Transverse colon (tissue), 4 donors: ENCODE results near the gene ELOB. TPM values are rescaled to one million over a fixed set of nuclear protein-coding genes. Genes with fewer than 3 reads are reported as not detected.
A peak's percentile ranks its signal among the peaks of the same experiment; 100 is the strongest.

Experiments
- DNase-seq: peaks from one replicate; pipeline ENCODE4 v3.0.0-alpha.2; 2019
- H3K27ac ChIP-seq, 4 donors: fragments of 200-600 bp; sonication (generic); 2 replicates each; pipeline ENCODE4 v1.5.1; 2016 to 2018; ENCODE audit warnings: inconsistent platforms in 4 of 4
- H3K27me3 ChIP-seq: fragments of 200-600 bp; sonication (generic); 2 replicates; pipeline ENCODE4 v1.5.1; 2017; ENCODE audit warnings: inconsistent platforms
- H3K36me3 ChIP-seq, 4 donors: fragments of 200-600 bp; sonication (generic); 2 replicates each; pipeline ENCODE4 v1.5.1; 2017 to 2019; ENCODE audit warnings: inconsistent platforms in 4 of 4
- H3K4me1 ChIP-seq, 4 donors: fragments of 200-600 bp; sonication (generic); 2 replicates each; pipeline ENCODE4 v1.5.1; 2017 to 2020; ENCODE audit warnings: inconsistent platforms in 4 of 4
- H3K4me3 ChIP-seq, 4 donors: fragments of 200-600 bp; sonication (generic); 1 replicate in 1 of 4; 2 replicates in 3 of 4; pipeline versions ENCODE4 v1.5.1 to v1.6.1; 2017 to 2019; ENCODE audit warnings: inconsistent platforms in 4 of 4
- H3K9me3 ChIP-seq, 2 donors: fragments of 200-600 bp; sonication (generic); 2 replicates each; pipeline ENCODE4 v1.5.1; 2017 to 2019; ENCODE audit warnings: inconsistent platforms in 2 of 2
- CTCF ChIP-seq, 5 experiments: fragments of 200-600 bp in 3 of 5; fragments of 450-650 bp in 2 of 5; sonication (generic) in 3 of 5; IDR thresholded peaks; 1 replicate in 2 of 5; 2 replicates in 3 of 5; pipeline ENCODE4 v1.5.1; 2016 to 2017; ENCODE audit warnings: antibody characterized with exemption in 5 of 5, inconsistent platforms in 3 of 5, mild to moderate bottlenecking in 2 of 5, moderate library complexity in 1 of 5
- EP300 ChIP-seq: sonication (generic); formaldehyde crosslinking; IDR thresholded peaks from one replicate; pipeline ENCODE4 v1.6.1; 2017; ENCODE audit warnings: antibody characterized with exemption, low read depth
- POLR2A ChIP-seq: fragments of 450-650 bp; IDR thresholded peaks from one replicate; pipeline ENCODE4 v1.6.1; 2016; ENCODE audit warnings: antibody characterized with exemption, mild to moderate bottlenecking, moderate library complexity
- POLR2AphosphoS5 ChIP-seq, 3 donors: sonication (generic); formaldehyde crosslinking; IDR thresholded peaks; one replicate each; pipeline ENCODE4 v1.6.1; 2016; ENCODE audit warnings: antibody characterized with exemption in 3 of 3
- WGBS, 2 donors: methylation state at CpG; one replicate each; pipeline ENCODE4 v1.1.5; 2018; ENCODE audit warnings: low coverage in 1 of 2; 5-methylcytosine and 5-hydroxymethylcytosine counted together
- in situ Hi-C, 4 donors: fragments of 200-750 bp; cut with MboI; loops; one replicate each; pipeline versions ENCODE4 v1.15.0 to v1.15.1; 2017; ENCODE audit warnings: low sequenced_read_pairs in 3 of 4, low pct_ligation_motif_present in 1 of 4, low pct_unique_long_range_greater_than_20kb in 1 of 4
- intact Hi-C: fragments of 100-400 bp; cut with DNase I; formaldehyde crosslinking; loops from one replicate; pipeline ENCODE4 v1.15.1; 2023; ENCODE audit warnings: low total_unique reads
- total RNA-seq, 4 donors: library from RNA; depleted of rRNA; stranded (reverse); fragments of >200 nt; gene quantifications; one replicate each; pipeline ENCODE4 v1.1.0, GENCODE V29; 2016

ELOB gene
- total RNA-seq, 4 donors from 2014 or later: 133 to 433 (median 288) TPM

GRCh38 chr16:2764718-2765117 lies 12.4 kb downstream of the ELOB start:
- Histone ChIP-seq H3K4me3 (no peak overlapping the region), H3K27me3 (no peaks in the 10 kb centered on the region), H3K36me3 (peaks cover 0 to 96% (median 41%) of the 10 kb centered on the region in 4 donors), H3K4me1 (peaks cover 0 to 31% (median 10%) of the 10 kb centered on the region in 4 donors), H3K9me3 (no peaks in the 10 kb centered on the region), H3K27ac (no peak overlapping the region)
- no peak for TF ChIP-seq POLR2A
- TF ChIP-seq POLR2AphosphoS5 (IDR thresholded peaks at IDR 0.05): no peak
- TF ChIP-seq CTCF (IDR thresholded peaks at IDR 0.05): no peak
- TF ChIP-seq EP300: no peak
- in situ Hi-C loops (no loop called here), intact Hi-C loops (no loop called here)
- 92 to 100% methylated on average over 1 to 9 of the region's 9 CpGs for WGBS, 2 donors
- no peak for DNase-seq

DNA sequence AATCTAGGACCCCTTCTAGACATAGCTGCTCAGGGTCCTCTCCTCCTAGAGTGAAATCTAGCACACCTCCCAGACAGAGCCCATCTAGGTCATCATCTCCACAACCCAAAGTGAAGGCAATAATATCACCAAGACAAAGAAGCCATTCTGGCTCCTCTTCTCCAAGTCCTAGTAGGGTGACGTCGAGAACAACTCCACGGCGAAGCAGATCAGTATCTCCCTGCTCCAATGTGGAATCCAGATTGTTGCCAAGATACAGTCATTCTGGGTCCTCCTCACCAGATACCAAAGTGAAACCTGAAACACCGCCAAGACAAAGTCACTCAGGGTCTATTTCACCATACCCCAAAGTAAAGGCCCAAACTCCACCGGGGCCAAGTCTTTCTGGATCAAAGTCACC lies 13.9 kb downstream of the ELOB start:
- WGBS, 2 donors: 97% methylated on average over 6 of the region's 6 CpGs; no CpG with 5 or more reads in 1 of the 2 donors
- no peak for DNase-seq
- intact Hi-C loops: no loop called here

DNA sequence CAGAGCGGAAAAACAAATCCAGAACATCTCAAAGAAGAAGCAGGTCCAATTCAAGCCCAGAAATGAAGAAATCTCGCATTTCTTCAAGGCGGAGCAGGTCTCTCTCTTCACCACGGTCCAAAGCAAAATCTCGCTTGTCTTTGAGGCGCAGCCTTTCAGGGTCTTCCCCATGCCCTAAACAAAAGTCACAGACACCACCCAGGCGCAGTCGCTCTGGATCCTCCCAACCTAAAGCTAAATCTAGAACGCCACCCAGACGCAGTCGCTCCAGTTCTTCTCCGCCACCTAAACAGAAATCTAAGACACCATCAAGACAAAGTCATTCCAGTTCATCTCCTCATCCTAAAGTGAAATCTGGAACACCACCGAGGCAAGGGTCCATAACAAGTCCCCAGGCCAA lies 14.4 kb downstream of the ELOB start:
- no peak for DNase-seq
- Histone ChIP-seq H3K27me3 (no peaks in the 10 kb centered on the region), H3K4me1 (peaks cover 0 to 25% (median 0%) of the 10 kb centered on the region in 4 donors), H3K36me3 (peaks cover 2 to 98% (median 46%) of the 10 kb centered on the region in 4 donors), H3K9me3 (no peaks in the 10 kb centered on the region), H3K4me3 (no peak overlapping the region), H3K27ac (no peak overlapping the region)
- 96 to 97% methylated on average over 12 to 13 of the region's 13 CpGs for WGBS, 2 donors
- TF ChIP-seq CTCF (IDR thresholded peaks at IDR 0.05): no peak
- TF ChIP-seq POLR2A: no peak
- no peak for TF ChIP-seq EP300
- no peak for TF ChIP-seq POLR2AphosphoS5 (IDR thresholded peaks at IDR 0.05)
- intact Hi-C loops: no loop called here
- in situ Hi-C loops: no loop called here

More for the DNA sequence above, 13.9 kb downstream of the ELOB start:
- Histone ChIP-seq H3K4me3 (no peak overlapping the region), H3K27me3 (no peaks in the 10 kb centered on the region), H3K36me3 (peaks cover 2 to 98% (median 46%) of the 10 kb centered on the region in 4 donors), H3K4me1 (peaks cover 0 to 27% (median 0%) of the 10 kb centered on the region in 4 donors), H3K9me3 (no peaks in the 10 kb centered on the region), H3K27ac (no peak overlapping the region)
- no peak for TF ChIP-seq CTCF (IDR thresholded peaks at IDR 0.05)
- no peak for TF ChIP-seq EP300
- peak in 1 of 3 donors; percentile 4 for TF ChIP-seq POLR2AphosphoS5 (IDR thresholded peaks at IDR 0.05)
- TF ChIP-seq POLR2A: peak; percentile 5
- in situ Hi-C loops: no loop called here

- H3K4me1 ChIP-seq: peaks cover 0 to 29% (median under 1%) of the 10 kb centered on the region in 4 donors
- 98 to 100% methylated on average over 16 to 42 of the region's 42 CpGs for WGBS, 2 donors
- DNase-seq: no peak
- peaks cover 2 to 98% (median 47%) of the 10 kb centered on the region in 4 donors for H3K36me3 ChIP-seq
- TF ChIP-seq POLR2A: no peak
- TF ChIP-seq POLR2AphosphoS5 (IDR thresholded peaks at IDR 0.05): peak in 1 of 3 donors; percentile 36
- H3K27ac ChIP-seq: no peak overlapping the region
- intact Hi-C loops (no loop called here), in situ Hi-C loops (no loop called here)
- H3K27me3 ChIP-seq: no peaks in the 10 kb centered on the region
- no peak overlapping the region for H3K4me3 ChIP-seq
- H3K9me3 ChIP-seq: no peaks in the 10 kb centered on the region
Observed at GRCh38 chr16:2761886-2762583, 15.0 kb downstream of the ELOB start.
